K562 (cell line): Measurements from ENCODE around the gene ZNF548. TPM values are rescaled to one million over a fixed set of nuclear protein-coding genes. Genes with fewer than 3 reads are reported as not detected.

Experiments
- ARID4B ChIP-seq: sonication (generic); formaldehyde crosslinking; IDR thresholded peaks from 2 replicates; pipeline ENCODE4 v1.8.0; 2022; ENCODE audit warnings: mild to moderate bottlenecking, missing genetic modification reagents
- ATF7 ChIP-seq: fragments of 450-650 bp; IDR thresholded peaks from 2 replicates; pipeline ENCODE4 v1.7.1; 2014; ENCODE audit warnings: mild to moderate bottlenecking, moderate library complexity
- BACH1 ChIP-seq: fragments of 200-800 bp; sonication (Bioruptor generic); IDR thresholded peaks from 2 replicates; pipeline ENCODE4 v1.6.1; 2016; ENCODE audit warnings: missing genetic modification characterization, missing compliant biosample characterization
- CREB1 ChIP-seq, 2 experiments: sonication (generic) in 1 of 2; formaldehyde crosslinking in 1 of 2; IDR thresholded peaks; 2 replicates each; pipeline versions ENCODE4 v1.6.1 to v1.8.0; 2012 to 2022; ENCODE audit warnings: inconsistent platforms in 1 of 2, mild to moderate bottlenecking in 1 of 2, missing genetic modification reagents in 1 of 2, moderate library complexity in 1 of 2
- E2F6 ChIP-seq, 2 experiments: IDR thresholded peaks; 2 replicates each; pipeline ENCODE4 v1.6.1; 2011; ENCODE audit warnings: borderline replicate concordance in 1 of 2, control low read depth in 1 of 2, low read depth in 1 of 2, low read length in 1 of 2, mild to moderate bottlenecking in 1 of 2, mixed read lengths in 1 of 2, moderate library complexity in 1 of 2; ENCODE audit not compliant: insufficient read depth in 1 of 2, insufficient read length in 1 of 2, poor library complexity in 1 of 2, severe bottlenecking in 1 of 2; ENCODE audit errors: extremely low read depth in 1 of 2
- GABPA ChIP-seq: fragments of 200-800 bp; sonication (Bioruptor generic); conservative IDR thresholded peaks from 2 replicates; pipeline ENCODE4 v1.6.1; 2016; ENCODE audit warnings: low read depth, missing genetic modification characterization, missing compliant biosample characterization
- HCFC1 ChIP-seq: IDR thresholded peaks from 2 replicates; pipeline ENCODE4 v1.6.1; 2012; ENCODE audit warnings: low read depth, low read length, improper control_type of control experiment
- HINFP ChIP-seq: fragments of 450-650 bp; conservative IDR thresholded peaks from 2 replicates; pipeline ENCODE4 v1.6.1; 2016; ENCODE audit warnings: missing genetic modification characterization, low read depth, mild to moderate bottlenecking, control low read depth, missing compliant biosample characterization
- MYC ChIP-seq, 2 experiments: fragments of 250-450 bp in 1 of 2; sonication (Bioruptor Pico) in 1 of 2; IDR thresholded peaks; 2 replicates each; pipeline versions ENCODE4 v1.5.1 to v1.6.1; 2012 to 2021; ENCODE audit warnings: low read depth in 2 of 2, borderline replicate concordance in 1 of 2, improper control_type of control experiment in 1 of 2, low read length in 1 of 2, mild to moderate bottlenecking in 1 of 2, moderate library complexity in 1 of 2
- NR2C1 ChIP-seq, 2 experiments: fragments of 450-650 bp; IDR thresholded peaks; 2 replicates each; pipeline ENCODE4 v1.6.1; 2017; ENCODE audit warnings: mild to moderate bottlenecking in 2 of 2, antibody characterized with exemption in 1 of 2, inconsistent platforms in 1 of 2, missing compliant biosample characterization in 1 of 2, missing genetic modification characterization in 1 of 2
- SIX5 ChIP-seq, 2 experiments: IDR thresholded peaks; 2 replicates each; pipeline ENCODE4 v1.6.1; 2011; ENCODE audit warnings: low read length in 2 of 2, borderline replicate concordance in 1 of 2, low read depth in 1 of 2, mild to moderate bottlenecking in 1 of 2, moderate library complexity in 1 of 2; ENCODE audit not compliant: insufficient read depth in 1 of 2
- TAL1 ChIP-seq: fragments of 450-650 bp; IDR thresholded peaks from 2 replicates; pipeline ENCODE4 v1.6.1; 2016; ENCODE audit warnings: mild to moderate bottlenecking
- TBL1XR1 ChIP-seq, 2 experiments: IDR thresholded peaks; 2 replicates each; pipeline ENCODE4 v1.6.1; 2012; ENCODE audit warnings: improper control_type of control experiment in 2 of 2, low read length in 2 of 2, mild to moderate bottlenecking in 1 of 2
- TFAP4 ChIP-seq: sonication (generic); formaldehyde crosslinking; IDR thresholded peaks from 2 replicates; pipeline ENCODE4 v1.8.0; 2022; ENCODE audit warnings: missing genetic modification reagents, mild to moderate bottlenecking, moderate library complexity, borderline replicate concordance
- ZNF644 ChIP-seq: fragments of 200-800 bp; sonication (Bioruptor generic); IDR thresholded peaks from 2 replicates; pipeline ENCODE4 v1.6.1; 2016; ENCODE audit warnings: low read depth, missing genetic modification characterization, missing compliant biosample characterization
- polyA plus RNA-seq, 8 experiments: library from polyadenylated mRNA; depleted of rRNA in 4 of 8; stranded (reverse) in 5 of 8; unstranded in 3 of 8; fragments of >200 nt; fragmentation: Nextera tagmentation in 2 of 8; fragmentation: Illumina TruSeq in 1 of 8; extraction: Ambion mirVana in 2 of 8; extraction: Trizol in 1 of 8; gene quantifications; 2 replicates each; pipeline versions ENCODE4 v1.2.1 to v1.2.3, GENCODE V29; 2011 to 2014; ENCODE audit warnings: inconsistent platforms in 1 of 8, missing spikeins in 1 of 8
- total RNA-seq, 7 experiments: library from RNA; depleted of rRNA in 6 of 7; stranded (reverse); fragments of >200 nt in 6 of 7; fragmentation: Illumina TruSeq in 2 of 7; extraction: Trizol in 2 of 7; gene quantifications; 2 replicates each; pipeline versions ENCODE4 v1.2.1 to v1.2.3, GENCODE V29; 2011 to 2021; ENCODE audit warnings: low replicate concordance in 1 of 7

ZNF548 gene
- total and polyA plus RNA-seq, 9 of the 15 experiments (the other 6 are each of a cell fraction or from before 2014, with no cell fraction given) = 1.5 to 8.7 (median 4.5) TPM

GRCh38 chr19:57435062-57435978, 45.7 kb downstream of the ZNF548 start, which contains the start of gene ZNF749 (continued):
- TF ChIP-seq TBL1XR1 (IDR thresholded peaks at IDR 0.05; ENCODE audit: low read length in 2 of 2) (0 out of 4 replicates have a peak, but pooled peaks of 1 of the 2 experiments have one; percentile 25), E2F6 (IDR thresholded peaks at IDR 0.05; ENCODE audit: borderline replicate concordance in 1 of 2, extremely low read depth in 1 of 2, insufficient read depth in 1 of 2, insufficient read length in 1 of 2, low read depth in 1 of 2, low read length in 1 of 2, poor library complexity in 1 of 2, severe bottlenecking in 1 of 2) (peak; percentile 36 to 62), BACH1 (tag) (no peak; the same call in 1 of the 2 replicates), TFAP4 (CRISPR knock-in tag) (peak; percentile 58; the same call in 1 of the 2 replicates), GABPA (tag) (peak; percentile 81), CREB1 (IDR thresholded peaks at IDR 0.05) (peak; percentile 79), CREB1 (CRISPR knock-in tag; IDR thresholded peaks at IDR 0.05) (peak; percentile 78), TAL1 (no peak), MYC (IDR thresholded peaks at IDR 0.05; ENCODE audit: low read depth, low read length) (peak; percentile 81), MYC (CRISPR knock-in tag; IDR thresholded peaks at IDR 0.05; ENCODE audit: borderline replicate concordance, low read depth) (no peak), ATF7 (peak; percentile 63), NR2C1 (IDR thresholded peaks at IDR 0.05) (peak; percentile 49), NR2C1 (tag; IDR thresholded peaks at IDR 0.05) (peak; percentile 78), ARID4B (peak; percentile 21; the same call in 1 of the 2 replicates), ZNF644 (tag) (peak; percentile 86; the same call in 1 of the 2 replicates), SIX5 (IDR thresholded peaks at IDR 0.05; ENCODE audit: borderline replicate concordance in 1 of 2, insufficient read depth in 1 of 2, low read depth in 1 of 2, low read length in 2 of 2) (peak; percentile 90 to 95), HINFP (tag) (0 out of 2 replicates have a peak, but pooled peaks have one; percentile 63), HCFC1 (peak; percentile 99)
